Anterior cingulate cortex (tissue), 58 donors: ENCODE results near the gene ARF1.

ENCODE experiments used
- DNase-seq, 58 donors: peaks; one replicate each; lab custom pipeline; 2025; lab: John Stamatoyannopoulos, UW

The ARF1 gene

DNA sequence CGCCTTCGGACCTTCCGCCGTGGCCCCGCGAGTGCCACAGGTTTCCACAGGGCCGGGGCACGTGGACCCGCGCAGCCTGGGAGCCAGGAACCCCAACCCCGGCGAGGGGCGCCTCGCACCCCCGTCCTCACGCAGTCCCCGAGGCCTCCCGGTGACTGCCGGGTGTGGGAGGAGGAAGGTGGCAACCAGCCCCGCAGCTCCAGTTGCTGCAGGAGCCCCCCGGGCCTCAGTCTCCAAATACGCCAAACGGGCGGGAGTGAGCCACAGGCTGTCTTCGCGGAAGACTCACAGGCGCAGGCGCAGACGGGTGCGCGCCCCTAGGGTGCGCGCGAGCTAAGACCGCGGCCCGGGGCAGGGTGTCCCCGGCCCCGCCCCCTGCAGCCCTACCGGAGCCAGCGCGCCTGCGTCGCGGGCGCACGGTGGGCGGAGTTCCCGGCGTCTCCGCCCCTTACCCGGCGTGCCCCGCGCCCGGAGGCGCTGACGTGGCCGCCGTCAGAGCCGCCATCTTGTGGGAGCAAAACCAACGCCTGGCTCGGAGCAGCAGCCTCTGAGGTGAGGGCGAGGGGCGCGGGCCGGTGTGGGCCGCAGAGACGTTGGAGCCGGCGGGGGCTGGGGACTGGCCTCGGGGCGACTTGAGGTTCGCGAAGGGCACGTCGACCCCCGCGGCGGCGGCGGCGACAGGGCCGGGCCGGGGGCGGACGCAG lies at the start of gene ARF1:
Gene ARF1 (plus strand): TSS at position 495 of the 704 bp plus-strand sequence. CDS start 14,407 bp downstream, outside the sequence.
- DNase-seq: peak in 57 of 58 donors; percentile 36 to 96 (median 88)

DNA sequence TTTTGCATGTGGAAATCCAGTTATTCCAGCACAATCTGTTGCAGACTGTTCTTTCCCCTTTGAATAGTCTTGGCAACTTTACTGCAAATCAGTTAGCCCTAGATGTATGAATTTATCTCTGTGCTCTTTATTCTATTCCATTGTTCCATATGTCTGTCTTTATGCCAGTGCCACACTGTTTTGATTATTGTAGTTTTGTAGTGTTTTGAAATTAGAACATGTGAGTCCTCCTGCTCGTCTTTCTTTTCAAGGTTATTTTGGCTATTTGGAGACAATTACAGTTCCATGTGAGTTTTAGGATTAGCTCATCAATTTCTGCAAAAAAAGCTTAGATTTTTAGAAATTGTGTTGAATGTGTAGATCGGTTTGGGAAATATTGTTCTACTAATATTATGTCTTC lies 49.1 kb upstream of the ARF1 start:
- no peak for DNase-seq

DNA sequence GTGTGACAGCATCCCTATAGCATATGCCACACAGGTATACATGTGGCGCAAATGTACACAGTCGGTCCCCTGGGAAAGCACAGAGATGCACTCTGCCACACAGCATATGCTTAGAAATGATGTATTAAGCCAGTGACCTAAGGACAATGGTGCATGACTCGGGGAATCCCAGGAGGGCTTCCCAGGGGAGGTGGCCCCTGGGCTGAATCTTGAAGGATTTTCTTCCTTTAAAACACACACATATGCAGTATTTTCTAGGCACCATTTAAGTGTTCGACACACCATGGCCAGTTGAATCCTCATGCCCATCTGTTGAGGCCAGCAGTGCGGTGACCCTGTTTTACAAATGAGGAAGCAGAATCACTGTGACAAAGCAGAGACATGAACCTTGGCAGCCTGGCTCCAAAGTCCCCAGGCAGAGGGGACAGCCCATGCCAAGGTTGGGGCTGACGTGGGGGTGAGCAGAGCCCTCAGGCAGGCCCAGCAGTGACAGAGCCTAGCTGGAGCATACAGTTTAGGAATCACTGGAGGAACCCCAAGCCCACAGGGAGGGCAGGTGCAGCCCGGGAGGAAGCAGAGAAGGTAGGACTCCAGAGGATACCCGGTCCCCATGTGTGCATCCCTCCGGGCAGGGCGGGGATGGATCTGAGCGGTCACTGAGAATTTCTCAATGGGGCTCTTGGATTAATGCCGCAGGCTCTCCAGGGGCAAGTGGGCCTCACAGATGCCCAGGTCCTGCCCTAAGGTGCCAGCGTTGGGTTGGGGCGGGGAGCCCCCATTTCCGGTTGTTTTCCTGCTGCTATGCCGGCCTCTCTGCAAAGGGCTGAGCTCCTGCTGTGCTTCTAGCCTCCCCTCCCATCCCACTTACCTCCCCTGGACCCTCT lies 47.3 kb upstream of the ARF1 start:
- no peak for DNase-seq

DNA sequence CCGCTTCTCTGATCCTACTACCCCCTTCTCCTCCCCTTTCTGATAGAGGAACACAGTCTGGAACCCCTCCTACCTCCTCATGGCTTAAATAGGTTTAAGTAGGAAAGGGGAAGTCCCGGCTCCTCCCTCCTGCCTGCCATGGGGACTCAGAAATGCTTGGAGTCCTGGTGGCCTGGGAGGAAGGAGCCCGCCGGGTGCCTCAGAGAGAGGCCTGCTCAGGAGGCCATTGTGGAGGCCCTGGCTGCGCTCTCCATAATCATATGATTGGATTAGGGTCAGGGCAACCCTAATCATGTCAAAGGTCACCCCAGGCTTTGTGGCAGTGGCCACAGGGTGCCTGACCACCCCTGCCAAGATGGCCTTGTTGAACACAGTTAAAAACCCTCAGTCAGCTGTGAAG lies 46.7 kb upstream of the ARF1 start:
- no peak for DNase-seq

DNA sequence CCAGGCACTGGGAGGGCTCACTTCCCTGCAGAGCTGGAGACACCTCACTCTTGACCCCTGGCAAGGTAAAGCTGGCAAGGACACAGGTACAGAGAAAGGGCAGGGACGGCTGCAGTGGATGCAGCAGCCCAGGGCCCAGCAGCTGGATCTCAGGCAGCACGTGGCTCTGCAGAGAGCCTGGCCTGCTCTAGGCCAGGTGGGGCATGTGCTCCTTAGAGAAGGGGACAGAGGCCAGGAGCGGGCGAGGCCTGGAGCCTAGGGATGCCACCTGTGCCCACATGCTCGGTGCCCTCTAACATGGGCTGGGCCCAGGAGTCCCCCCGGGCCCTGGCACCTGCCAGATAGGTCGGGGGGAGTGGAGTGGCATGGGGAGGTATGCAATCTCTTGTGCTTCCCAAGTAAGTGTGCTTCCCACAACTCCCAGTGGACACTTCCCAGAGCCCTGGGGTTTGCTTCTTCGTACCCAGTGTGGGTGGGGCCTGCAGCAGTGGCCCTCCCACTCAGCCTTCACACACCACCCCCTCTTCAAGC lies 45.7 kb upstream of the ARF1 start:
- no peak for DNase-seq

DNA sequence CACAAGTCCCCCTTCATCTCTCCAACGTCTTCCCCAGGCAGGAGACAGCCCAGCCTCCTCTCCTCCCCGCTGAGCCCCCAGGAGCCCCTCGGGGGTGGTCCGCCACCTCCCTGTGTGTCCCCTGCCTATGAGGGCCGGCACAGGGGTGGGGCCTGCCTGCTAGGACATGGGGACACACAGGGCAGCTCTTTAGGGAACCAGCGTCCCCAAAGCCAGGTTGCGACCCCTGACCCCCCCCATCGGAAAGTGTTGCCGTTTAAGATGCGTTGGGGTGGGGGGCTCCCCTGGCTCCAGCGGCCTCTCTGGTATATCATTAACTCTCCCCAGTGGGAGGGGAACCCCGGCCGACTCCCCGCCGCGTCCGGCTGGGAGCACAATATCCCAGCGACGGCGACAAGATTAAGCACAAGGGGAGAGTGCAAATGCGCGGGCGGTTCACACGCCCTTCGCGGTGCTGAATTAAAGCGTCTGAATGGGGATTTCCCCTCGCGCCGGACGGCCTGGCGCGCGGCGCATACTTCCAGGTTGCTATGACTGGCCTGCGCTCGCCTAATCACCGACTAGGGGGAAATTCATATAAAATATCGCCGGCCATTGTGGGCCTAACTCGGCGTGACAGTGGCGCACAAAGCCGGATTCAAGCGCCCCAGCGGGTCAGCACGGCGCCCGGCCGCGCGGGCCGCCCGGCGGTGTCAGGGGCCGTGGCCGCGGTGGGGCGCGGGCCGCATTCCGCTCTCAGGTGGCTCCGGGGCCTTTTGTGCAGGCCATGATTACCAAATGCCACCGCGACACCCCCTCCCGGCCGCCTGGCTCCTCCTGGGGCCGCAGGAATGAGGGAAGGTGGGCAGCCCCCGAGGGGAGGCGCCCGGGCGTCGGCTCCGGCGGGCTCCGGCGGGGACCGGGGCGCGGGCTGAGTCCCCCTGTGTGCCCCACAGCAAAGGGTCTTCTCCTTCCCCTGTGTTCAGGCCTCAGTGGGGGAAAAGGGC lies 44.8 kb upstream of the ARF1 start:
- DNase-seq: no peak

DNA sequence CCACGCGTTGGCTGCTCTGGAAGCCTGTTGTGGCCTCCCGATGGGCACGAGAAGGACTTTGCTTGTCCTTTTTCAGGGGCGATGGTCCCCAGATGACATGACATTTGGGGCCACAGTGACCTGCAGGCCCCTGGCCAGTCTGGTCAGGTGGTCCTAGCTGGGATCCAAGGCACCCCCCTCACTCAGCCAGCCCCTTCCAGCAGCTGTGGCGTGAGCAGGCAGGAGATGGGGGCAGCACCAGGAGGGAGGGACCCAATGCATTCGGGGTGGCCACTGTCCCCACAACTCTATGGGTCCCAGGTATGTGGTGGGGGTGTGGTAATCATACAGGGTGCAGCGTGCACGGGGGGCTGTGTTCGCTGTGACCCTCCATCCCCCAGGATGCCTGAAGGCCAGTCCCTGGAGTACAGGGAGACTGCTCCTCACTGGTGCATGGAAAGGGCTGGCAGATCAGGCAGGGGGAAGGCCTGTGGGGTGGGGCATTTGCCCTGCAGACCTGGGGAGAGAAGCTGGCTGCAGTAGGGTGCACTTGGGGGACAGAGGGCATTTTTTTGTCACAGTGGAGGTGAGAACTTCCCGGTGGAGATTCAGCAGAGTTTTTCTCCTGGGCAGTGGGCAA lies 44.0 kb upstream of the ARF1 start:
- no peak for DNase-seq

DNA sequence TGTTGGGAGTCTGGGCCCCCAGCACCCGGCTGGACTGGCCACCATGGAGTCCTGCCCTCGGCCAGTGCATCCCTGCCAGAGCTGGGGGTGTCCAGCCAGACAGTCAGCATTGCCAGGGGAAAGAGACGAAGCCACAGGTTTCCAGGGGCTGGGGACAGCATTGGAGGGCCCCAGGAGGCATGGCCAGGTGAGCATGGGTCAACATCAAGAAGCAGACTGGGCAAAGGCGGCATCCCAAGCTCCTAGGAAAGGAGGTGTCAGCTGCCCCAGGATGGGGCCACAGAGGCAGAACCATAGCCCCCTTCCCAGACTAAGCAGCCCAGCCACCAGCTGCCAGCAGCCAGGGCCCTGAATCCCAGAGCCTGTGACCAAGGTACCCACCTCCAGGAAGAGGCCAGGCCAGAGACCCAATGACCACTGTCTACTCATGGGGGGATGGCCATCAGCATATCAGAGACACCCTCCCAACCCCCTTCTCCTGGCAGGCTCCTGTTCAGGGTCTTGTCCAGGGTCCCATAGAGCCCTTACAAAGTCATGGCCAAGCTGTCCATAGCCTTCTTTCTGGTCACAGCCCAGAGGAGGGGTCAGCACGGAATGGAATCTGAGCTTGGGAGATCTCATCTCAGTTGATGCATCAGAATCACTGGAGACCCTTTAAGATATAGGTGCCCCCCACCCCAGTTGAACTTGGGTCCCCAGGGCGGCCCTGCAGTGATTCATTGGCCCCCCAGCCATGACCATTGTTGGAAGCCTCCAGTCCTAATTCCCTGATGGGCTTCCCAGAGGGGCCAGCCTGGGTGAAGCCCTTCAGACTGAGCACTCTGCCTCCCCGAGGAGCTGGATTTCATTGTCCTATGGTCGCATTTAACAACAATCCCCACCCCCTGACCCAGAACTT lies 43.3 kb upstream of the ARF1 start:
- DNase-seq: no peak

DNA sequence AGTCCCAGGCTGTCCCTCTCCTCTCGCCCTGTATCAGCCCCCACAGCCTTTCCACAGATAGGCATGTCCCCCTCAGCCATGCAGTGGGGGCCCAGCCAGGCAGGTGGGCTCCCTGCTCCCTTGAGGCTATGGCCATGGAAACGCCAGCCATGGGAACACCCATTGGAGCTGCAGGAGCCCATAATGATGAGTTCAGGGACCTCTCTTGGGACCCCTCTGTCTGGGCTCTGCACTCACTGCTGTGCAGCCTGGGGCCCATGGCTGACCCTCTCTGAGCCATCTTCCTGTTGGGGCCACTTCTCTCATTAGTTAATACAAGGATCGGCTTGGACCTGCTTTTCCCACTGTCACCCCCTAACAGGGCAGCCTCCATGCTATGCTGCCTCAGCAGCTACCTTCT lies 42.5 kb upstream of the ARF1 start:
- no peak for DNase-seq

DNA sequence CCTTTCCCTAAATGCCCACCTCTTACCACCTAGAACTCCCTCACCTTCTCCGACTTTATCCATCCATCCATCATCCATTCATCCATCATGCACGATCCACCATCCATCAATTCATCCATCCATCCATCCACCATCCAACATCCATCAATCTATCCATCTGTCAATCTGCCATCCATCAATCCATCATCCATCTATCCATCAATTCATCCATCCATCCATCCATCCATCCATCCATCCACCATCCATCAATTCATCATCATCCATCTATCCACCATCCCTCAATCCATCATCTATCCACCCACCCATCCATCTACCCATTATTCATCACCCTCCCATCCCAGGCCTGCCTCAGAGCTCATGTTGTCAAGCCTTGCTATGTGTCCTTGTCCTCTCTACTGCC lies 41.2 kb upstream of the ARF1 start:
- DNase-seq: no peak

DNA sequence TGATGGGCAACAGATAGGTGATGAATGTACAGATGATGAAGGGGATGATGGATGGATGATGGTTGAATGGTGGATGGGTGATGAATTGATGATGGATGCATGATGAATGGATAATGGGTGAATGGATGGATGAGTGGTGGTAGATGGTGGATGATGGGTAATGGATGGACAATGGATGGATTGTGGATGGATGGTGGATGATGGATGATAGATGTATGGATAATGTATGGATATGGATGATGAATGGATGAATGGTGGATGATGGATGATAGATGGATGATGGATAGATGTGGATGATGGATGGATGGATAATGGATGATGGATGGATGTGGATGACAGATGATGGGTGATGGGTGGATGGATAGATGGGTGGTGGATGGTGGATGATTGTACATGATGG lies 40.0 kb upstream of the ARF1 start:
- no peak for DNase-seq

DNA sequence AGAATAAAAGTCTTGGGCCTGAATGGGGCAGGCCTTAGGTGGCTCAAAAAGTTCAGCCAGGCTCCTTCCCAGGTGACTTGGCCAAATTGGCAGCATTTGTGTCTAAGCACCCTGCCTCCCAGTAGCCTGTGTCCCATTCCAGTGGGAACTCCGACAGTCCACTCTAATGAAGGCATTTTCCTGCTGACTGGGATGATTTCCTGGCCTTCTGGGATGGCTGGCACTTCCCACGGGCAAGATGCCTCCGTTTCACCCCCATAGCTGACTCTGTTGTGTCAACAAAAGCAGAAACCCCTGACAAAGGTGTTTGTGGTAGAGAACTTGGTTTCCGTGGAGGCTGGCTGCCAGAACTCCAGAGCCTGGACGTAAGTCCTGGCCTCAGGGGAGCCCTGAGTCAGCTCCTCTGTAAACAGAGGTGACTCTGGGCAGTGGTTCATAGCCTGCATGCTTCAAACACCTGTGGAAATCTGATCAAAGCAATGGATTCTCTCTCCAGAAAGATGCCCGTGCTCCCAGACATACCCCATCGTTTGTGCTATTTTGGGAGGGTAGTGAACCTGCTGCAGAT lies 39.1 kb upstream of the ARF1 start:
- DNase-seq: no peak

DNA sequence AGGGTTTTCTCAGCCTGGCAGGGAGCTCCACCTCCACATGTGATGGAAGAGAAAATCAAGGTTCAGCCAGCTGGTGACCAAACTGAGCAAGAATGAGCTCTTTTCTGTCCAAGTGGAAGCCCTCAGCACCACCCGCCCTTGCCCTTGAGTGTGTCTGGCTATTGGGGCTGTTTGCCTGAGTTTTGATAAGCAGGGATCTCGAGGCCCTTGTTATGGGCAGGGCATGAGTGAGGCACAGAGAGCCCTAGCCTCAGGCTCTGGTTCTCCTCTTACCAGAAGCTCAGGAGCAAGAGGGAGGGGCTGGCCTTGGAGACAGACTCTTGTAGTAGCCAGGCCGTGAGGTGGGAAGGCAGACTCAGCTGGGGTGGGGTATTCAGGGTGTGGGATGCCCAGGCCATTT lies 37.5 kb upstream of the ARF1 start:
- no peak for DNase-seq

DNA sequence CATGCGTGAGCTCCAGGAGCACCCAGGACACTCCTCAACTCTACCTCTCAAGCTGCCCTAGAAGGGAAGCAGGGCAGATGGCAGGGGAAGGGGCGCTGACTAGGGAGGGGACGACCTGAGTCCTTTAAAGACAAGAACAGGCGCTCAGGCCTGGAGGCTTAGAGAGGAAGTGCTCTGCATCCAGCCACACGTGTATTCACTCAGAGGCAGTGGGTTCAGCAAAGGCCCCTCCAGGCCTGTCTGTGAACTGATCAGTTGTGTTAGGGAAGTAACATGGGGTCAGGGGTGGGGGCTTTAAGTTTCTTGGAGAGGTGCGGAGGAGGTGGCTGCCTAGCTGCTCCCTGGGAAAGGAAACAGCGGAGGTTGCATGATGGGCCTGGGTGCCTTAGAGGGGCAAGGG lies 37.1 kb upstream of the ARF1 start:
- DNase-seq: no peak

DNA sequence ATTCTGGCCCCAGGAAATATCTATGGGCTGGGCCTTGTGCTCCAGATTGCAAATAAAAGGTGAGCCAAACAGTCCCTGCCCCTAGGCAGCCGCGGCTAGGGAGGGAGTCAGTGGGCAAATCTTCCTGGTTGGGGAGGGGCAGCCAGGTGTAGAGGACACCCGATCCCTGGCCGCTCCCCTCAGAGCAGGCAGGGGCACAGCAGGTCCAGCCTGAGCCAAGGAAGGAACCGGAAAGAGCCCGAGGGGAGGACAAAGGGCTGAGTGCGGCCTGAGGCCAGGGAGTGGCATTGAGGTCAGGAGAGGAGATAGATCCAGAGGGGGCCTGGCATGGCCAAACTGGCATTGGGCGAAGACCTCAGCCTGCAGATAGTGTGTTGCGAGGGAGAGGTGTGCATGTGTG lies 36.6 kb upstream of the ARF1 start:
- DNase-seq: no peak

DNA sequence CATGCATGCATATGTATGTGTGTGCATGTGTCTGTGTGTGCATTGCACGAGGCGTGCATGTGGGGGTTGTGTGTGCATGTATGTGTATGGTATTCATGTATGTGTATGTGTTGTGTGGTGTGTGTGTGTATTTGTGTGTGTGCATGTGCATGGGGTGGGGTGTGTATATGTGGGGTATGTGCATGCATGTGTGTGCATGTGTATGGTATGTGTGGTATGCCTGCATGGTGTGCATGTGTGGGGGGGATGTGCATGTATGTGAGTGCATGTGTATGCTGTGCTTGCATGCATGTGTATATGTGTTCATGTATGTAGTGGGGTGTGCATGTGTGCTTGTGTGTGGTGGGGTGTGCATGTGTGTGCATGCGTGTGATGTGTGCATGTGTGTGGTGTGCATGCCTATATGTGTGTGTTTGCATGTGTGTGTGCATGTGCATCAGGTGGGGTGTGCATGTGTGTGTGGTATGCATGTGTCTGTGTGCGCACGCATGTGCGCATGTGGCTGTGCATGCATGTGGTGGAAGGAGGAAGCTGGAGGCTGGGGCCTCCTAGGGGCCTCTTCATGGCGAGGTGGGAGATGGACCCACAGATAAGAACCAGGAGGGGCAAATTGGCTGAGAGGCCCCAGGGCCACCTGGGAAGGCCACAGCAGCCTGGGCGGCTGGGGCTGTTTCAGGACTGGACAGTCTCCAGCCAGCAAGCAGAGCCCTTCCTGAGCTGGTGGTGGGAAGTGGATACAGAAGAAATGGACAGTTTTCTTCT lies 35.9 kb upstream of the ARF1 start:
- DNase-seq: no peak

DNA sequence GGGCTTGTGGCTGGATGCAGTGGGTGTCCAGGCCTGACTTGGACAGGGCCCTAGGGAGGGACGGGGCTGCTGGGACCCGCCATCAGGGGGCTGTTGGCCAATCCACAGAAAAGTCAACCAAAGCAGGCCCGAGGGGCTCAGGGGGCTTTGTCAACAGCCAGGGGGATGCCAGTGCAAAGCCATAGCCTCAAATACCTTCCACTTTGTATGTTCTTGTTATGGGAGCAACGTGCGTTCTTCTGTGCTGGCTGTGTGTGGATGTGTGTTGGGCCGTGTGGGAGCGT lies 35.4 kb upstream of the ARF1 start:
- no peak for DNase-seq

DNA sequence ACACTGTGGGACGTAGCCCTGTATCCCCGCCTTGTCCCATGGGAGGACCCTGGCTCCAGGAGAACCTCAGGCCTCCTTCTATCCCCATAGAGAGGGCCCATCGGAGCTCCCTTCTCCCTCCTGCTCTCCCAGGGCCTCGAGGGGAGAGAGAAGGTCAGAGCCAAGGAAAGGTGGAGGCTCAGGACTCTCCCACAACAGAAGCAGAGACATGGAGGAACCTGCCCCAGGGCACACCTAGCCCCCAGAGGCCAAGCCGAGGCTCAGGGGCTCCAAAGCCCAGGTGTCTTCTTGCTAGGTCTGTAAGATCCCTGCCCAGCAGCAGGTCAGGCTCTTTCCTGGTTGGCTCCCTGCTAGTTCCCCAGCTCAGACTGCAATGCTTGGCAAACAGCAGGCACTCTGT lies 34.4 kb upstream of the ARF1 start:
- DNase-seq: no peak
